Left ventricle myocardium superior (tissue), 1 donor: ENCODE data around the gene TST. TPM values are rescaled to one million over a fixed set of nuclear protein-coding genes. Genes with fewer than 3 reads are reported as not detected.

Experiments used
- ATAC-seq: fragments of 200-7000 bp; cut with Tn5 transposase; one replicate; pipeline ENCODE4 v1.9.1; 2020; ENCODE audit warnings: mild to moderate bottlenecking, moderate library complexity
- DNase-seq: peaks from one replicate; pipeline ENCODE4 v3.0.0-alpha.2; 2020
- intact Hi-C: fragments of 100-400 bp; cut with micrococcal nuclease; formaldehyde crosslinking; loops from one replicate; pipeline ENCODE4 v1.11.0; 2022
- total RNA-seq: library from RNA; stranded (reverse); fragmentation: NEBNext Ultra II Directional; extraction: Animal tissue kit (Norgen Biotek cat#: 25700); gene quantifications from one replicate; pipeline ENCODE4 v1.2.1, GENCODE V29; 2021
- donor health status: DM: no; HTN: yes; CAD: no; lungs with severe emphysema.

TST gene
- total RNA-seq, 1 donor from 2014 or later, result 45.8 TPM

- no peak for ATAC-seq
- no peak for DNase-seq
- intact Hi-C loops, result no loop called here
These were observed 35.5 kb upstream of the TST start for GRCh38 chr22:37054600-37055365.

GRCh38 chr22:37054056-37054395 is 34.8 kb upstream of the TST start:
- DNase-seq, result no peak
- intact Hi-C loops, result no loop called here
- no peak for ATAC-seq

- intact Hi-C loops, result no loop called here
- DNase-seq (peak; percentile 72), ATAC-seq (peak; percentile 78)
These were observed 34.2 kb upstream of the TST start for GRCh38 chr22:37053310-37054055.

GRCh38 chr22:37052386-37053309 is 33.4 kb upstream of the TST start:
- no peak for ATAC-seq
- intact Hi-C loops, result no loop called here
- no peak for DNase-seq

GRCh38 chr22:37051391-37052385 is 32.4 kb upstream of the TST start, which contains the start of gene KCTD17:
KCTD17 (plus strand) TSS chr22:37051742; CDS start chr22:37051761, 19 bp downstream.
- ATAC-seq (peak; percentile 90), DNase-seq (peak; percentile 87)
- intact Hi-C loops, result no loop called here

GRCh38 chr22:37050913-37051312 is 31.7 kb upstream of the TST start:
- DNase-seq, result no peak
- intact Hi-C loops, result no loop called here
- no peak for ATAC-seq

- ATAC-seq (no peak), DNase-seq (no peak)
- intact Hi-C loops, result no loop called here
These were observed 30.0 kb upstream of the TST start for GRCh38 chr22:37049224-37049623.

- intact Hi-C loops, result no loop called here
- no peak for DNase-seq
- no peak for ATAC-seq
These were observed 28.9 kb upstream of the TST start for GRCh38 chr22:37048133-37048532.

GRCh38 chr22:37047006-37047405 is 27.8 kb upstream of the TST start:
- DNase-seq (no peak), ATAC-seq (no peak)
- intact Hi-C loops, result no loop called here

- intact Hi-C loops, result no loop called here
- ATAC-seq (no peak), DNase-seq (no peak)
These were observed 27.3 kb upstream of the TST start for GRCh38 chr22:37046589-37046988.

GRCh38 chr22:37045958-37046357 is 26.7 kb upstream of the TST start:
- DNase-seq, result no peak
- intact Hi-C loops, result no loop called here

GRCh38 chr22:37044634-37045625 is 25.7 kb upstream of the TST start:
- DNase-seq (no peak), ATAC-seq (no peak)
- intact Hi-C loops, result no loop called here

More at GRCh38 chr22:37045958-37046357, 26.7 kb upstream of the TST start:
- ATAC-seq, result no peak

GRCh38 chr22:37043828-37044538 is 24.7 kb upstream of the TST start:
- ATAC-seq (peak; percentile 95), DNase-seq (peak; percentile 79)
- intact Hi-C loops, result no loop called here

- DNase-seq (no peak), ATAC-seq (no peak)
- intact Hi-C loops, result no loop called here
These were observed 24.1 kb upstream of the TST start for GRCh38 chr22:37043209-37043827.

GRCh38 chr22:37039466-37039865 is 20.2 kb upstream of the TST start:
- ATAC-seq, result no peak
- DNase-seq, result no peak
- intact Hi-C loops, result no loop called here

- intact Hi-C loops, result no loop called here
- no peak for ATAC-seq
These were observed 18.4 kb upstream of the TST start for GRCh38 chr22:37037669-37038068.

More at GRCh38 chr22:37037669-37038068, 18.4 kb upstream of the TST start:
- no peak for DNase-seq
